Lower leg skin (tissue), 3 donors: ENCODE data around the gene PLCD3.

Source experiments
- POLR2A ChIP-seq, 2 donors: fragments of 450-650 bp; IDR thresholded peaks; one replicate each; pipeline ENCODE4 v1.6.1; 2016 to 2017; ENCODE audit warnings: antibody characterized with exemption in 2 of 2, mild to moderate bottlenecking in 1 of 2, moderate library complexity in 1 of 2
- TF ChIP-seq, protein P1 (sequence below), 3 donors: fragments of 450-650 bp; IDR thresholded peaks; one replicate each; pipeline ENCODE4 v1.5.1; 2016; ENCODE audit warnings: antibody characterized with exemption in 3 of 3, mild to moderate bottlenecking in 3 of 3, moderate library complexity in 2 of 3

GRCh38 chr17:45108595-45109521 lies 23.5 kb downstream of the PLCD3 start:
- TF ChIP-seq, protein P1, sequence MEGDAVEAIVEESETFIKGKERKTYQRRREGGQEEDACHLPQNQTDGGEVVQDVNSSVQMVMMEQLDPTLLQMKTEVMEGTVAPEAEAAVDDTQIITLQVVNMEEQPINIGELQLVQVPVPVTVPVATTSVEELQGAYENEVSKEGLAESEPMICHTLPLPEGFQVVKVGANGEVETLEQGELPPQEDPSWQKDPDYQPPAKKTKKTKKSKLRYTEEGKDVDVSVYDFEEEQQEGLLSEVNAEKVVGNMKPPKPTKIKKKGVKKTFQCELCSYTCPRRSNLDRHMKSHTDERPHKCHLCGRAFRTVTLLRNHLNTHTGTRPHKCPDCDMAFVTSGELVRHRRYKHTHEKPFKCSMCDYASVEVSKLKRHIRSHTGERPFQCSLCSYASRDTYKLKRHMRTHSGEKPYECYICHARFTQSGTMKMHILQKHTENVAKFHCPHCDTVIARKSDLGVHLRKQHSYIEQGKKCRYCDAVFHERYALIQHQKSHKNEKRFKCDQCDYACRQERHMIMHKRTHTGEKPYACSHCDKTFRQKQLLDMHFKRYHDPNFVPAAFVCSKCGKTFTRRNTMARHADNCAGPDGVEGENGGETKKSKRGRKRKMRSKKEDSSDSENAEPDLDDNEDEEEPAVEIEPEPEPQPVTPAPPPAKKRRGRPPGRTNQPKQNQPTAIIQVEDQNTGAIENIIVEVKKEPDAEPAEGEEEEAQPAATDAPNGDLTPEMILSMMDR (IDR thresholded peaks at IDR 0.05), result no peak
- no peak for TF ChIP-seq POLR2A (IDR thresholded peaks at IDR 0.05)
